Measurements from ENCODE around the gene FAM168A. TPM values are rescaled to one million over a fixed set of nuclear protein-coding genes. Genes with fewer than 3 reads are reported as not detected.
A peak's percentile ranks its signal among the peaks of the same experiment; 100 is the strongest.

The FAM168A gene
- total and polyA plus RNA-seq, 9 of the 15 experiments (the other 6 are each of a cell fraction or from before 2014, with no cell fraction given) = 0.44 to 7.2 (median 2.9) TPM

GRCh38 chr11:73477518-73477917, 120.4 kb downstream of the FAM168A start:
- H3K4me1 ChIP-seq (replicated peaks in 1 of 2; ENCODE audit: control insufficient read depth in 2 of 2, insufficient read depth in 2 of 2, low read length in 2 of 2) = no peaks in the 10 kb centered on the region
- ATAC-seq (no peak), DNase-seq (ENCODE audit: extremely low read depth in 1 of 4, low spot score in 3 of 4) (no peak), FAIRE-seq (no peak)
- peak; percentile 84 for TF ChIP-seq ZNF766 (CRISPR knock-in tag; conservative IDR thresholded peaks at IDR 0.05)
- no peak for TF ChIP-seq ZNF318 (IDR thresholded peaks at IDR 0.05; ENCODE audit: borderline replicate concordance in 1 of 2, low read depth in 1 of 2)
- H3K9me1 ChIP-seq (ENCODE audit: control insufficient read depth, insufficient read depth, low read length) = no peaks in the 10 kb centered on the region
- H2AFZ ChIP-seq (ENCODE audit: low read depth, low read length) = no peak overlapping the region
- no peaks in the 10 kb centered on the region for H3K79me2 ChIP-seq (ENCODE audit: control insufficient read depth, insufficient read depth, low read length)
- no peaks in the 10 kb centered on the region; the same call in 1 of the 2 replicates for H4K20me1 ChIP-seq (replicated peaks; ENCODE audit: control insufficient read depth, insufficient read depth, low read length)
- no peak overlapping the region for H3K9ac ChIP-seq (ENCODE audit: insufficient read depth in 1 of 2, low read depth in 2 of 2, low read length in 2 of 2)
- no peak overlapping the region for H3K27ac ChIP-seq (ENCODE audit: extremely low read depth, low read depth, low read length)
- in situ Hi-C loops (cut with MboI) = no loop called here
- CTCF ChIA-PET (ENCODE audit: low intra/inter-chr PET ratio) = interaction anchor here (0.6 to 1.9 kb wide), 2 partner anchors 69 to 184 kb away, joined by 4 to 11 read pairs; no protein-coding TSS in a partner anchor
- intact Hi-C loops (cut with micrococcal nuclease) = no loop called here
- no peaks in the 10 kb centered on the region for H3K27me3 ChIP-seq (ENCODE audit: control insufficient read depth in 2 of 2, insufficient read depth in 2 of 2, low read length in 2 of 2)
- WGBS (ENCODE audit: insufficient coverage, low coverage, missing lambda C conversion rate) = 5% methylated on average over 2 of the region's 2 CpGs
- POLR2A ChIA-PET = no interaction called here
- H3K4me3 ChIP-seq = no peak overlapping the region
- H3K36me3 ChIP-seq (ENCODE audit: control insufficient read depth, insufficient read depth, low read length) = no peaks in the 10 kb centered on the region
- no peaks in the 10 kb centered on the region for H3K9me3 ChIP-seq (replicated peaks; ENCODE audit: control insufficient read depth, insufficient read depth, low read depth, low read length)
- BruUV-seq (replicated peaks) = no TSS peak
- no peak overlapping the region for H3K4me2 ChIP-seq (ENCODE audit: insufficient read depth, low read length)
